OCI-LY7 (cell line): ENCODE data around the gene ZDHHC17. TPM values are rescaled to one million over a fixed set of nuclear protein-coding genes. Genes with fewer than 3 reads are reported as not detected.

Experiments
- BruUV-seq: library from RNA; stranded (reverse); fragments of 400-500 nt; replicated peaks from 2 replicates; lab custom pipeline; 2021; lab: Mats Ljungman, UMichigan
- CTCF ChIA-PET: fragments of 300-600 bp; sonication (Branson Sonifier 250); formaldehyde crosslinking; loops from one replicate; lab custom pipeline; 2022; ENCODE audit warnings: antibody characterized with exemption; ENCODE audit not compliant: unreplicated experiment; lab: Charles Lee
- POLR2A ChIA-PET: fragments of 300-600 bp; sonication (Branson Sonifier 250); formaldehyde crosslinking; loops from one replicate; lab custom pipeline; 2022; ENCODE audit warnings: antibody characterized with exemption; lab: Charles Lee
- DNase-seq: peaks from one replicate; pipeline ENCODE4 v3.0.0-alpha.2; 2015; ENCODE audit warnings: low spot score
- H2AFZ ChIP-seq: fragments of 200-600 bp; sonication (generic), shearing (Covaris generic); 2 replicates; pipeline ENCODE4 v1.6.1; 2014; ENCODE audit warnings: mild to moderate bottlenecking, antibody characterized with exemption, low read length, moderate library complexity
- H3K27ac ChIP-seq: fragments of 200-600 bp; sonication (generic); 2 replicates; pipeline ENCODE4 v1.5.1; 2014; ENCODE audit warnings: mixed run types, low read depth, mild to moderate bottlenecking, moderate library complexity, low read length, inconsistent platforms; ENCODE audit not compliant: poor library complexity, severe bottlenecking
- H3K36me3 ChIP-seq: fragments of 200-600 bp; sonication (generic); 2 replicates; pipeline ENCODE4 v1.6.1; 2014; ENCODE audit warnings: mild to moderate bottlenecking, antibody characterized with exemption, low read length, moderate library complexity, mixed read lengths; ENCODE audit not compliant: insufficient read depth
- H3K4me1 ChIP-seq: fragments of 200-600 bp; sonication (generic); 2 replicates; pipeline ENCODE4 v1.5.1; 2014; ENCODE audit warnings: mild to moderate bottlenecking, low read length; ENCODE audit not compliant: insufficient read depth, poor library complexity, severe bottlenecking
- H3K4me2 ChIP-seq: fragments of 200-600 bp; sonication (generic); 2 replicates; pipeline ENCODE4 v1.6.1; 2014; ENCODE audit warnings: mild to moderate bottlenecking, low read length
- H3K4me3 ChIP-seq: fragments of 200-600 bp; sonication (generic); 2 replicates; pipeline ENCODE4 v1.5.1; 2014; ENCODE audit warnings: mild to moderate bottlenecking, low read depth, low read length; ENCODE audit not compliant: poor library complexity, severe bottlenecking
- H3K79me2 ChIP-seq: fragments of 200-600 bp; sonication (generic); 2 replicates; pipeline ENCODE4 v1.6.1; 2016; ENCODE audit warnings: low read depth, mild to moderate bottlenecking, low read length, moderate library complexity, mixed read lengths; ENCODE audit not compliant: insufficient read depth
- H3K9me2 ChIP-seq: fragments of 200-600 bp; sonication (generic); 2 replicates; pipeline ENCODE4 v1.6.1; 2016; ENCODE audit warnings: mild to moderate bottlenecking, low read length, mixed read lengths; ENCODE audit not compliant: insufficient read depth
- H3K9me3 ChIP-seq: fragments of 200-600 bp; sonication (generic); 2 replicates; pipeline ENCODE4 v1.6.1; 2014; ENCODE audit warnings: mild to moderate bottlenecking, mixed run types, low read length, mixed read lengths
- H4K20me1 ChIP-seq: fragments of 200-600 bp; sonication (generic); 2 replicates; pipeline ENCODE4 v1.6.1; 2014; ENCODE audit warnings: mild to moderate bottlenecking, antibody characterized with exemption, low read length, moderate library complexity, mixed read lengths; ENCODE audit not compliant: insufficient read depth
- EZH2phosphoT487 ChIP-seq: fragments of 200-600 bp; sonication (generic); IDR thresholded peaks from 2 replicates; pipeline ENCODE4 v1.6.1; 2018; ENCODE audit warnings: low read depth, borderline replicate concordance, mild to moderate bottlenecking, mixed run types, antibody characterized with exemption, low read length, moderate library complexity, mixed read lengths
- intact Hi-C: fragments of 100-400 bp; cut with micrococcal nuclease; formaldehyde crosslinking; loops from one replicate; pipeline ENCODE4 v1.10.0; 2022; ENCODE audit not compliant: unreplicated experiment
- total RNA-seq, 2 experiments: library from RNA; depleted of rRNA in 1 of 2; stranded (reverse); fragments of >200 nt in 1 of 2; shearing (Covaris generic) in 1 of 2; gene quantifications; 2 replicates each; pipeline ENCODE4 v1.2.3, GENCODE V29; 2014 to 2022
- TF ChIP-seq, protein P1 (sequence below): fragments of 200-600 bp; sonication (generic); conservative IDR thresholded peaks from 2 replicates; pipeline ENCODE4 v1.5.1; 2014; ENCODE audit warnings: mild to moderate bottlenecking, antibody characterized with exemption, low read length, moderate library complexity, mixed read lengths

The ZDHHC17 gene
- total RNA-seq, 2 experiments from 2014 or later = 24.0 to 32.8 TPM

DNA sequence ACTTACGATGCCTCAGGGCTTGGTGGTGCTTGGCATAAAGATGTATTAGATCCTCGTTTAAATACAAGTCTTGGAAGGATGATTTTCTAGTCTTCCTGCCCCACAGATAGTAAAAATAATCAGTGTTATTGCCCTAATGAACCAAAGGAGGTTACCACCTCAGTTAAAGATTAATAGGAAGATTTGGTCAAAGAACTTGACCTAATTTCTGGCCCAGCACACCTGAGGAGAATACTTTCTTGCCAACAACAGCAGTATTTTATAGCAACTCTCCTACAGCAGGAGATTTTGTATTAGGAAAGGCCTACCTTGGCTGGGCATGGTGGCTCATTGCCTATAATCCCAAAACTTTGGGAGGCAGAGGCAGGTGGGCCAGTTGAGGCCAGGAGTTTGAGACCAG lies 83.3 kb downstream of the ZDHHC17 start:
- Histone ChIP-seq H3K36me3 (peaks cover 24% of the 10 kb centered on the region; the same call in 1 of the 2 replicates), H3K9me3 (no peaks in the 10 kb centered on the region), H3K27ac (no peak overlapping the region), H4K20me1 (no peaks in the 10 kb centered on the region), H2AFZ (no peak overlapping the region), H3K4me3 (no peak overlapping the region), H3K79me2 (no peaks in the 10 kb centered on the region), H3K4me2 (no peak overlapping the region), H3K4me1 (no peaks in the 10 kb centered on the region), H3K9me2 (no peaks in the 10 kb centered on the region)
- POLR2A ChIA-PET = no interaction called here
- no TSS peak for BruUV-seq
- no peak for DNase-seq
- intact Hi-C loops = no loop called here
- TF ChIP-seq EZH2phosphoT487 = no peak
- TF ChIP-seq, protein P1, sequence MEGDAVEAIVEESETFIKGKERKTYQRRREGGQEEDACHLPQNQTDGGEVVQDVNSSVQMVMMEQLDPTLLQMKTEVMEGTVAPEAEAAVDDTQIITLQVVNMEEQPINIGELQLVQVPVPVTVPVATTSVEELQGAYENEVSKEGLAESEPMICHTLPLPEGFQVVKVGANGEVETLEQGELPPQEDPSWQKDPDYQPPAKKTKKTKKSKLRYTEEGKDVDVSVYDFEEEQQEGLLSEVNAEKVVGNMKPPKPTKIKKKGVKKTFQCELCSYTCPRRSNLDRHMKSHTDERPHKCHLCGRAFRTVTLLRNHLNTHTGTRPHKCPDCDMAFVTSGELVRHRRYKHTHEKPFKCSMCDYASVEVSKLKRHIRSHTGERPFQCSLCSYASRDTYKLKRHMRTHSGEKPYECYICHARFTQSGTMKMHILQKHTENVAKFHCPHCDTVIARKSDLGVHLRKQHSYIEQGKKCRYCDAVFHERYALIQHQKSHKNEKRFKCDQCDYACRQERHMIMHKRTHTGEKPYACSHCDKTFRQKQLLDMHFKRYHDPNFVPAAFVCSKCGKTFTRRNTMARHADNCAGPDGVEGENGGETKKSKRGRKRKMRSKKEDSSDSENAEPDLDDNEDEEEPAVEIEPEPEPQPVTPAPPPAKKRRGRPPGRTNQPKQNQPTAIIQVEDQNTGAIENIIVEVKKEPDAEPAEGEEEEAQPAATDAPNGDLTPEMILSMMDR = no peak
- CTCF ChIA-PET = no interaction called here

DNA sequence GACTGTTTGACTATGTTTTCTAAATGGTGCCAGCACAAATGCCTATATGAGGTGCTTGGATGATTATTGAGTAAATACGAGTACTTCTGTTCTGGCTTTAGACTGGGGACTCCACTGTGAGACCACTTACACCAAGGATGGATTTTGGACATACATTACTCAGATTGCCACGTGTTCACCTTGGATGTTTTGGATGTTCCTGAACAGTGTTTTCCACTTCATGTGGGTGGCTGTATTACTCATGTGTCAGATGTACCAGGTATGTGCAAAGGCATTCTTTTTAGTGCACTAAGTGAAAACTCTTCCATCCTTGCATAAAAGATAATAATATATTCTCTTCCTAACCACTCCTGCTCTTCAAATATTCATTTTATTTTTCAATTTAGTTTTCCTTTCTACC lies 84.2 kb downstream of the ZDHHC17 start:
- POLR2A ChIA-PET = interaction anchor here (0.6 to 1.2 kb wide), 3 partner anchors 15 to 321 kb away, joined by 3 to 4 read pairs (median 3); no protein-coding TSS in a partner anchor
- Histone ChIP-seq H4K20me1 (no peaks in the 10 kb centered on the region), H3K79me2 (no peaks in the 10 kb centered on the region), H3K9me2 (no peaks in the 10 kb centered on the region), H3K27ac (no peak overlapping the region), H3K9me3 (no peaks in the 10 kb centered on the region), H3K4me2 (no peak overlapping the region), H3K4me1 (no peaks in the 10 kb centered on the region), H3K4me3 (no peak overlapping the region), H3K36me3 (peaks cover 23% of the 10 kb centered on the region; the same call in 1 of the 2 replicates), H2AFZ (no peak overlapping the region)
- intact Hi-C loops = no loop called here
- CTCF ChIA-PET = no interaction called here
- TF ChIP-seq, protein P1 = no peak
- no peak for TF ChIP-seq EZH2phosphoT487
- no TSS peak for BruUV-seq
- DNase-seq = no peak

DNA sequence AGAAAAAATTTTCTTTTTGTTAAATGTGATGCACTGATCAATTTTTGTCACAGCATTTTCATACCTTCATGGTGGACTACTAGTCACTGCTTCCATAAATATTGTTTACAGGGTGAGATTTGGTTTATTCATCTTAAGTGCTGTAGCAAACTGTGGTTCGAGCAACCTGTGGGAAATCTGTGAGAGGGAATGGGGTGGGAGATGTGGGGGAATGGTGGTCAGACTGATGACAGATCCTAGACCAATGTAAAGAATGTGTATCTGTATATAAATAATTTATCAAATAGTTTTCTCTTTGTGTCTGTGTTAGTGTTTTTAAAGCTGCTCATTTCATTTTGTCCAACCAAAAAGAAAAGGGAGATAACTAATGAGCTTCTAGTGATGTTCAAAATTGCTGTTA lies 88.2 kb downstream of the ZDHHC17 start:
- H3K4me1 ChIP-seq = no peaks in the 10 kb centered on the region
- BruUV-seq = no TSS peak
- no peak for DNase-seq
- intact Hi-C loops = no loop called here
- ChIA-PET POLR2A (interaction anchor here (0.8 kb wide), 1 partner anchor 14 kb away, joined by 3 read pairs; no protein-coding TSS in a partner anchor), CTCF (no interaction called here)
- no peak overlapping the region for H3K4me2 ChIP-seq
- peaks cover 19% of the 10 kb centered on the region; the same call in 1 of the 2 replicates for H3K36me3 ChIP-seq
- no peak overlapping the region for H2AFZ ChIP-seq
- H3K9me2 ChIP-seq = no peaks in the 10 kb centered on the region; the same call in 1 of the 2 replicates
- no peaks in the 10 kb centered on the region for H4K20me1 ChIP-seq
- no peak overlapping the region for H3K4me3 ChIP-seq
- H3K79me2 ChIP-seq = no peaks in the 10 kb centered on the region
- TF ChIP-seq EZH2phosphoT487 = no peak
- no peak overlapping the region for H3K27ac ChIP-seq
- no peaks in the 10 kb centered on the region for H3K9me3 ChIP-seq
